ENCODE results near the gene AMTN.
"Not testable (repeated sequence)": the region's sequence is repeated elsewhere in the genome, so short reads cannot be mapped to it uniquely, and the experiment has no call there.

The AMTN gene

GRCh38 chr4:70518269-70518668 lies at the start of gene AMTN:
Gene AMTN (plus strand): TSS chr4:70518569. CDS start chr4:70518778, 209 bp downstream.
- DNase-seq, result no peak

GRCh38 chr4:70471897-70472296 lies 46.5 kb upstream of the AMTN start, which contains the start of gene MUC7:
Gene MUC7 (plus strand): TSS chr4:70472197. CDS start chr4:70474022, 1,825 bp downstream.
- no peak for DNase-seq

GRCh38 chr4:70473679-70474078 lies 44.7 kb upstream of the AMTN start:
- no peak for DNase-seq

GRCh38 chr4:70488748-70489147 lies 29.6 kb upstream of the AMTN start:
- no peak for DNase-seq

- no peak for DNase-seq
These were observed 22.1 kb upstream of the AMTN start for GRCh38 chr4:70496231-70496630.

GRCh38 chr4:70501838-70502237 lies 16.5 kb upstream of the AMTN start:
- DNase-seq, result not testable (repeated sequence)

GRCh38 chr4:70504733-70505132 lies 13.6 kb upstream of the AMTN start:
- no peak for DNase-seq

GRCh38 chr4:70505151-70505748 lies 13.1 kb upstream of the AMTN start:
- peak; percentile 61 for DNase-seq

GRCh38 chr4:70508801-70509200 lies 9.6 kb upstream of the AMTN start:
- no peak for DNase-seq

- DNase-seq, result no peak
These were observed 7.0 kb upstream of the AMTN start for GRCh38 chr4:70511365-70511764.

- DNase-seq, result no peak
These were observed 2.8 kb upstream of the AMTN start for GRCh38 chr4:70515367-70516250.

GRCh38 chr4:70518716-70519115 lies 347 bp downstream of the AMTN start:
- no peak for DNase-seq

- DNase-seq, result no peak
These were observed 4.3 kb downstream of the AMTN start for GRCh38 chr4:70522626-70523025.

GRCh38 chr4:70530997-70531396 lies 12.6 kb downstream of the AMTN start:
- no peak for DNase-seq

- no peak for DNase-seq
These were observed 13.6 kb downstream of the AMTN start for GRCh38 chr4:70531981-70532380.

- no peak for DNase-seq
These were observed 14.8 kb downstream of the AMTN start for GRCh38 chr4:70533211-70533610.

- DNase-seq, result no peak
These were observed 15.4 kb downstream of the AMTN start for GRCh38 chr4:70533791-70534190.

GRCh38 chr4:70534886-70535285 lies 16.5 kb downstream of the AMTN start:
- not testable (repeated sequence) for DNase-seq

- DNase-seq, result no peak
These were observed 20.5 kb downstream of the AMTN start for GRCh38 chr4:70538869-70539268.

- DNase-seq, result peak; percentile 41
These were observed 26.0 kb downstream of the AMTN start for GRCh38 chr4:70544279-70544868.

GRCh38 chr4:70556856-70557255 lies 38.5 kb downstream of the AMTN start:
- DNase-seq, result no peak

- DNase-seq, result peak; percentile 61
These were observed 41.0 kb downstream of the AMTN start for GRCh38 chr4:70559211-70559830.

- no peak for DNase-seq
These were observed 41.6 kb downstream of the AMTN start for GRCh38 chr4:70559924-70560323.
